Activated T-cell treated with anti-CD3 and anti-CD28 coated beads, Interleukin-2, amount 50 U/mL, for 72 hours (primary cell): Measurements from ENCODE around the gene TLE2. TPM values are rescaled to one million over a fixed set of nuclear protein-coding genes. Genes with fewer than 3 reads are reported as not detected.
A peak's percentile ranks its signal among the peaks of the same experiment; 100 is the strongest.
"Not testable (repeated sequence)": the region's sequence is repeated elsewhere in the genome, so short reads cannot be mapped to it uniquely, and the experiment has no call there.

Source experiments
- ATAC-seq, 2 donors: fragments of 150-1000 bp; cut with Tn5 transposase; replicated peaks in 1 of 2; 2 replicates each; pipeline ENCODE4 v1.10.0; 2021; ENCODE audit warnings: moderate library complexity in 2 of 2, mild to moderate bottlenecking in 1 of 2
- DNase-seq, 2 donors: peaks; one replicate each; pipeline ENCODE4 v3.0.0; 2021 to 2022; ENCODE audit warnings: mixed read lengths in 1 of 2
- H3K27ac Mint-ChIP-seq: one replicate; pipeline ENCODE4 v1.8.0; 2022; ENCODE audit warnings: mild to moderate bottlenecking, moderate library complexity, mixed read lengths
- H3K27me3 Mint-ChIP-seq: one replicate; pipeline ENCODE4 v1.8.0; 2022; ENCODE audit warnings: low read depth, mixed read lengths
- H3K36me3 Mint-ChIP-seq, 2 donors: one replicate each; pipeline ENCODE4 v1.8.0; 2022; ENCODE audit warnings: mixed read lengths in 2 of 2, mild to moderate bottlenecking in 1 of 2; ENCODE audit not compliant: insufficient read depth in 2 of 2
- H3K4me1 Mint-ChIP-seq: one replicate; pipeline ENCODE4 v1.8.0; 2022; ENCODE audit warnings: low read depth, mixed read lengths
- H3K4me3 Mint-ChIP-seq, 2 donors: one replicate each; pipeline ENCODE4 v1.8.0; 2022; ENCODE audit warnings: mild to moderate bottlenecking in 2 of 2, mixed read lengths in 2 of 2, moderate library complexity in 2 of 2
- H3K9me3 Mint-ChIP-seq, 2 donors: one replicate each; pipeline ENCODE4 v1.8.0; 2022; ENCODE audit warnings: mixed read lengths in 2 of 2
- total RNA-seq, 2 donors: library from RNA; stranded (reverse); gene quantifications; one replicate each; pipeline ENCODE4 v1.2.3, GENCODE V29; 2022

The TLE2 gene
- total RNA-seq, 2 donors from 2014 or later: 12.4 to 16.5 TPM

DNA sequence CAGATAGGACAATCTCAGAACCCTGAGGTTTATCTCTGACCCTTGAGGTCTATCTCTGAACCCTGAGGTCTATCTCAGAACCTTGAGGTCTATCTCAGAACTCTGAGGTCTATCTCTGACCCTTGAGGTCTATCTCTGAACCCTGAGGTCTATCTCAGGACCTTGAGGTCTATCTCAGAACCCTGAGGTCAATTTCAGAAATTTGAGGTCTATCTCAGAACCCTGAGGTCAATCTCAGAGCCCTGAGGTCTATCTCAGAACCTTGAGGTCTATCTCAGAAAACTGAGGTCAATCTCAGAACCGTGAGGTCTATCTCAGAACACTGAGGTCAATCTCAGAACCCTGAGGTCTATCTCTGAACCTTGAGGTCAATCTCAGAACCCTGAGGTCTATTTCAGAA, 2.3 kb downstream of the TLE2 start:
- Mint-ChIP-seq H3K36me3 (no peaks in the 10 kb centered on the region), H3K4me1 (peaks cover 46% of the 10 kb centered on the region), H3K27me3 (peaks cover 30% of the 10 kb centered on the region)

DNA sequence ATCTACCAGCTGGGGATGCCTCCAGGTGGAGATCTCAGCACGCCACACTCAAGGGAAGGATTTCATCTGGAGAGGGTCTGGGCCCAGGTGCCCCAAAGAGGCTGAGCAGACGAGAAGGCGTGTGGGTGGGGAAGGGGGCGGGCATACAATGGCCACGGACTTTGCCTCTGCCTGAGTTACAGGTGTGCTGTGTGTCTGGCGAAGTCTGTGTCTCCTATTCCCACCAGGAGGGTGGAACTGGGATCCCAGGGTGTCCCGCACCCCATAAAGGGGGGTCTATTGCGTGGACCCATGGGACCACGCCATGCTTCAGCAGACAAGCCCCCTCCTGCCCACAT, 3.6 kb downstream of the TLE2 start:
- no peak for ATAC-seq
- peaks cover 19% of the 10 kb centered on the region for H3K27me3 Mint-ChIP-seq
- H3K4me1 Mint-ChIP-seq: peaks cover 46% of the 10 kb centered on the region
- no peak for DNase-seq
- H3K36me3 Mint-ChIP-seq: no peaks in the 10 kb centered on the region
- H3K9me3 Mint-ChIP-seq: no peaks in the 10 kb centered on the region
- H3K4me3 Mint-ChIP-seq: no peak overlapping the region
- H3K27ac Mint-ChIP-seq: no peak overlapping the region

More for the DNA sequence above, 2.3 kb downstream of the TLE2 start:
- H3K4me3 Mint-ChIP-seq: no peak overlapping the region
- no peak overlapping the region for H3K27ac Mint-ChIP-seq
- DNase-seq (no peak), ATAC-seq (no peak)
- no peaks in the 10 kb centered on the region for H3K9me3 Mint-ChIP-seq

DNA sequence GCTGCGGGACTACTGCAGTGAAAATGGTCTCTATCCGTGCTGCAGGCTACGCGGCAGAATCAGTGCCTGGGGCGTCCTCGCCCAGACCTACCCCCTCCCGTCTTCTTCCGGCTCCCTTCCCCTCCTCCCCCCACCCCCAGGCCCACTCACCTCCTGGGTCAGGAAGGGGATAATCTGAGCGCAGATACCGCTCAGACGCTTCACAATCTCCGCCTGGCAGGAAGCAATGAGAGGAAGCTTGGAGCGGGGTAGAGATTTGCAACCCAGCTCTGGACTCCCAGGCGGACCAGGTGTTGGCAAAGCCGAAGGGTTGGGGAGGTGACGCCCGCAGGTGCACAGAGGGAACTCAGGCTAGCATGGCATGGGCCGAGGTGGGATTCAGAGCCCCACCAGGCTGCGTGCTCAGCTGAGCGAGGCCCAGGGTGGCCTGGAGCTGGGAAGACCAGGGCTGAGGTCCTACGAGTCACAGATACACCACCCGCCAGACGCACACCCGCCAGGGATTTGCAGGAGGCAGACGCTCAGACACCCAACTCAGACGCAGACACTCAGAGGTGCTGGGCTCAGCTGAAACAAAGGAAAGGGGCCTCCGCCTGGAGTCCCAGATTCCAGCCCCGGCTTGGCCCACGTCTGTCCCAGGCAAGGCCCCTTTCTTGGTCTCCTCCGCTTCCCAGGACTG, 4.1 kb downstream of the TLE2 start:
- Mint-ChIP-seq H3K4me3 (peak overlapping the region; percentile 36 to 68), H3K9me3 (no peaks in the 10 kb centered on the region), H3K4me1 (peaks cover 43% of the 10 kb centered on the region), H3K36me3 (no peaks in the 10 kb centered on the region), H3K27me3 (peaks cover 14% of the 10 kb centered on the region), H3K27ac (no peak overlapping the region)
- peak; percentile 16 to 33 for ATAC-seq
- no peak for DNase-seq

DNA sequence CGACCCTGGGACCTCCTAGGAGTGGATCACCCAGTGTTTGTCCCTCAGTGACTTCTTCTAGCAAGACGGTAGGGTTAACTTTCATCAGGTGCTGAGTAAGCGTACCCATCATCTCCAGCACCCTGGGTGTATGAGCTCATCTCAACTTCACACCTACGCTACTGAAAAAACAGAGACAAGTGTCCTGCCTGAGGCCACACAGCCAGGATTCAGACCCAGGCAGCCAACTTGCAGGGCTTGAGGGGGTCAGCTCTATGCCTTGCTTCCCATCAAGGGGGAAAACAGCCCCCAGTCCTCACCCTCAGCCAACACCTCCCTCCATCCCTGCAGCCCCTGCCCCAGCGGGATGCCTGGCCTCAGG, 4.6 kb downstream of the TLE2 start:
- DNase-seq (peak; percentile 28 to 44), ATAC-seq (peak; percentile 83)
- Mint-ChIP-seq H3K4me3 (peak overlapping the region; percentile 36 to 68), H3K4me1 (peaks cover 38% of the 10 kb centered on the region), H3K27me3 (peaks cover 10% of the 10 kb centered on the region), H3K27ac (no peak overlapping the region), H3K36me3 (no peaks in the 10 kb centered on the region), H3K9me3 (no peaks in the 10 kb centered on the region)

DNA sequence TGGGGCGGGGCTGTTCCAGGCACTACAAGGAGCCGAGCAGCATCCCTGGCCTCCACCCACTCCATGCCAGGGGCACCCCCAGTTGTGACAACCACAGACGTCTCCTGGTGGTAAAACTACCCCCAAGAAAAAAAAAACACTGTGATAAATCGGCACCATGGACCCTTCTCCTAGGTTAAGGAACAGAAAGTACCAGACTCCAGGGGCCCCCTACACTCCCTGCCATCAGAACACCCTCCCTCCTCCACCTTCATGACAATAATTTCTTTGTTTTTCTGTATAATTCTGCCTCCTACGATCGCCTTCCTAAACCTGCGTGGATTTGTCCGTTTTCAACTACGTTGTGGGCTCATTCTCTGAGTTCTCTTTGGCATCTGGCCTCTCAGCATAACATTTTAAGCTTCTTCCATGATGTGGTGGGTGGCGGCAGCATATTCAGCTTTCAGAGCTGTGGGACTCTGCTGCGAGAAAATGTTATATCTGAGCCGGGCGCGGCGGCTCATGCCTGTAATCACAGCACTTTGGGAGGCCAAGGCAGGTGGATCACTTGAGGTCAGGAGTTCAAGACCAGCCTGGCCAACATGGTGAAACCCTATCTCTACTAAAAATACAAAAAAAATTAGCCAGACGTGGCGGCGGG, 8.6 kb downstream of the TLE2 start:
- Mint-ChIP-seq H3K9me3 (no peaks in the 10 kb centered on the region), H3K4me3 (no peak overlapping the region), H3K27me3 (no peaks in the 10 kb centered on the region), H3K36me3 (no peaks in the 10 kb centered on the region), H3K4me1 (peaks cover 27% of the 10 kb centered on the region), H3K27ac (no peak overlapping the region)
- ATAC-seq (no peak), DNase-seq (no peak)

DNA sequence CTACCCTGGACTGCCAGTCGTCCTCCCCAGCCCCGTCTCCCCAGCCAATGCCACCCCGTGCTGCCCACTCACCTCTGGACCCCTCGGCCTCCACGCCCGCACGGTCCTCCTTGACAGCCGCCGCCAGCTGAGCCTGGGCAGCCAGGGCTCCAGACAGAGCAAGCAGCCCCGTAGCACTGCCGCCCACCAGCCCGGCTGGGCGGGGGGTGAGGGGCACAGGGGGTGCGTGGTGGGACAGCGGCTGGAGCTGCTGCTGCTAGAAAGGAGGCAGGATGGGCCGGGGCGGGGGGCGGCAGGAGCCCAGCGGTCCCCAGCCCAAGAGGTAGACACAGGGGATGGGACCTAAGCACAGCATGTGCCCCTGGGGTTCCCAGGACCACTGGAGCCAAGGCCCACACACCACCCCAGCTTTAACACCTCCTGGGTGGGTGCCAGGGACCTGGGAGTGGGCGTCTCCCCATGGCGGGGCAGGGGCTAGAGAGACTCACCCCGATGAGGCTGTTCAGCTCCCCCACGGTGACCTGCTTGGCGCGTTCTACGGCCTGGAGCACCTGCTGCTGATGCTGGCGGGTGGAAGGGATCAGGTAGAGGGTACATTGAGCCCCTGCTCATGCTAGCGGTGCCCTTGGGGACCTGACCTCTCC, 9.7 kb downstream of the TLE2 start:
- no peaks in the 10 kb centered on the region for H3K27me3 Mint-ChIP-seq
- H3K4me1 Mint-ChIP-seq: peaks cover 16% of the 10 kb centered on the region
- no peaks in the 10 kb centered on the region for H3K9me3 Mint-ChIP-seq
- no peaks in the 10 kb centered on the region for H3K36me3 Mint-ChIP-seq
- H3K27ac Mint-ChIP-seq: no peak overlapping the region
- no peak for ATAC-seq
- no peak for DNase-seq
- H3K4me3 Mint-ChIP-seq: no peak overlapping the region

DNA sequence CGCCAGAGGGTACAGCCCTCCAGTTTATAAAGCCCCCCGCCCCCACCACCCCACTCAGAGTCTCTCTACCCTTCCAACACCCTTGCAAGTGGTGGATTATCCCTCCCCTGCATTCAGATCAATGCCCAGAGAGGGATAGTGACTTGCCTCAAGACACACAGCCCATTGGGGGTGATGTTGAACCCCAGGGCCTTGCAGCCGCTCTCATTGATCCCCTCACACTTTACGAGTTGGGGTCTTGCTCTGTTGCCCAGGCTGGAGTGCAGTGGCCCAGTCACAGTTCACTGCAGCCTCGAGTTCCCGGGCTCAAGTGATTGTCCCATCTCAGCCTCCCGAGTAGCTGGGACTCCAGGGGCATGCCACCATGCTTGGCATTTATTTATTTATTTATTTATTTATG, 11.2 kb downstream of the TLE2 start:
- H3K4me3 Mint-ChIP-seq: no peak overlapping the region
- no peak for ATAC-seq
- H3K36me3 Mint-ChIP-seq: no peaks in the 10 kb centered on the region
- no peak overlapping the region for H3K27ac Mint-ChIP-seq
- H3K9me3 Mint-ChIP-seq: no peaks in the 10 kb centered on the region
- DNase-seq: no peak
- peaks cover 5% of the 10 kb centered on the region for H3K4me1 Mint-ChIP-seq
- H3K27me3 Mint-ChIP-seq: no peaks in the 10 kb centered on the region

DNA sequence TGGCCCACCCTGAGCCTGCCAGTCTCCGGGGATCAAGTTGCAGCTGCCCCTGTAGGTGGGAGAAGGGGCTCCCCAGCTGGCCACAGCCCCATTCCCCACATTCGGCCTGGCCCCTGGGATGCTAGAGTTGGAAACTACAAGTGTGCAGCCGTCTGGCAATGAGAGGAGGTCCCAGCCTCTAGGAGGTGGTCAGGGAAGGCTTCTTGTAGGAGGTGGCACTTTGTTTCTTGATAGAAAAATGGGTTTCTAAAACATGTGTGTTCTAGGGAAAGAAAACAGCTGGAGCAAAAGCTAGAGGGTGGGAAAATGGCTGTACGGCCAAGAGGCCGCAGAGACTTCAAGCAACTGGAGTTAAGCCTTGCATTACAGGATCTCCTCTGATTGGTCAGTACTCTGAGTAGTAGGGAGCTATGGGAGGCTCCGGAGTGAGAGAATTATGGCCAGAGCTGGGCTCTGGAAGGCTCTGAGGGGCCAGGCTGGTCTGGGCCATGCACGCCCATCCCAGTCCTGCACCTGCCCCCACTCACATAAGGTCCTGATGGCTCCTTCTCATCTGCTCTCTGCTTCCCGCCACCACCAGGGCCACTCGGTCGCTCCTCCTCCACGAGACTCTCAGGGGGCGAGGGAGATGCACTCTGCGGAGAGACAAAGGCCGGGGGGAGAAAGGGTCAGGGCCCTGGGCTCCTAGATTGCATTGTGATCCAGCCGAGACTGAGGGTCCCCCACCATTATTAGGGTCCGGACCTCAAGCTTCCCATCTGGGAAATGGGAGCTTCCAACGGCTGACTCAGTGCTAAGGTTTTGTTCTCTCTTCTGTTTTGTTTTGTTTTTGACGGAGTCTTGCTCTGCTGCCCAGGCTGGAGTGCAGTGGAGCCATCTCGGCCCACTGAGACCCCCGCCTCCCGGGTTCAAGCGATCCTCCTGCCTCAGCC, 13.7 kb downstream of the TLE2 start:
- no peaks in the 10 kb centered on the region for H3K27me3 Mint-ChIP-seq
- no peaks in the 10 kb centered on the region for H3K9me3 Mint-ChIP-seq
- no peaks in the 10 kb centered on the region for H3K36me3 Mint-ChIP-seq
- no peak overlapping the region for H3K27ac Mint-ChIP-seq
- no peak for DNase-seq
- no peak overlapping the region for H3K4me3 Mint-ChIP-seq
- no peak for ATAC-seq
- H3K4me1 Mint-ChIP-seq: no peaks in the 10 kb centered on the region

DNA sequence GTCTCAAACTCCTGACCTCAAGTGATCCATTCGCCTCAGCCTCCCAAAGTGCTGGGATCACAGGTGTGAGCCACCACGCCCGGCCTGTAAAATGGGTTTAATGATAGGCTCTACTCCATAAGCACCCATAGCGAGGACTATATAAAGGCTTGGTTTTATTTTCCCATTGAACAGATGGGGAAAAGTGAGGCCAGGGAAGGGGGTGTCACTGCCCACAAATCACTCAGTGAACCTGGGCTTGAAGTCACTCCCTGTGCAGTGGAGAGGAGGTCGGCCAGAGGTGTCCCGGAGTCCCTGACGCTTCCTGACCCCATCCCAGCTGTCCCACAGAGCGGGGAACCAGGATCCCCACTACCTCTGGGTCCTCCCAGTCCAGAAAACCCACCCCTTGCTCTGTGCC, 14.9 kb downstream of the TLE2 start:
- Mint-ChIP-seq H3K27me3 (no peaks in the 10 kb centered on the region), H3K36me3 (no peaks in the 10 kb centered on the region), H3K4me3 (no peak overlapping the region), H3K9me3 (no peaks in the 10 kb centered on the region), H3K4me1 (no peaks in the 10 kb centered on the region), H3K27ac (no peak overlapping the region)
- no peak for DNase-seq
- no peak for ATAC-seq

DNA sequence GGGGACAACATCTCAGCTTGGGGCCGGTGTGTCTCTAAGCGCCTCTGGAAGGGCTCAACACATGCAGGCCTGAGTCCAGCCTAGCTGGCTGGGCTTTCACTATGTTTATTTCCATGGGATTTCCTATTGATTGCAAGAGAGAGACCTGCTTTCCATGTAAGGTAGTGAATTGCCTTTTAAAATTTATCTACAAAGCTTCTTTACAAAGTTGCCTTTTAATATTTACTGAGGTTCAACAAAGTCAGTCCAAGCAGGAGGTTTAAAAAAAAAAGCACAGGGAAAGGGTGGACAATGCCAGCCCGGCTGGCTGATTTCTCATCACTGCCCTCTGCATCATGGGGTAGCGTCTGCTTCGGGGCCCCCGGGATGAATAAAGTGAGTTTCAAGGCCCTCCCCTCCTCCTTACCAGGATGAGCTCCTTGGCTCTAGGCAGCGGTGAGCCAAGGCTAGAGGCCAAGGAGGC, 15.8 kb downstream of the TLE2 start:
- Mint-ChIP-seq H3K4me1 (no peaks in the 10 kb centered on the region), H3K36me3 (no peaks in the 10 kb centered on the region), H3K27me3 (no peaks in the 10 kb centered on the region), H3K9me3 (no peaks in the 10 kb centered on the region), H3K4me3 (no peak overlapping the region), H3K27ac (no peak overlapping the region)
- DNase-seq: no peak
- ATAC-seq: no peak

DNA sequence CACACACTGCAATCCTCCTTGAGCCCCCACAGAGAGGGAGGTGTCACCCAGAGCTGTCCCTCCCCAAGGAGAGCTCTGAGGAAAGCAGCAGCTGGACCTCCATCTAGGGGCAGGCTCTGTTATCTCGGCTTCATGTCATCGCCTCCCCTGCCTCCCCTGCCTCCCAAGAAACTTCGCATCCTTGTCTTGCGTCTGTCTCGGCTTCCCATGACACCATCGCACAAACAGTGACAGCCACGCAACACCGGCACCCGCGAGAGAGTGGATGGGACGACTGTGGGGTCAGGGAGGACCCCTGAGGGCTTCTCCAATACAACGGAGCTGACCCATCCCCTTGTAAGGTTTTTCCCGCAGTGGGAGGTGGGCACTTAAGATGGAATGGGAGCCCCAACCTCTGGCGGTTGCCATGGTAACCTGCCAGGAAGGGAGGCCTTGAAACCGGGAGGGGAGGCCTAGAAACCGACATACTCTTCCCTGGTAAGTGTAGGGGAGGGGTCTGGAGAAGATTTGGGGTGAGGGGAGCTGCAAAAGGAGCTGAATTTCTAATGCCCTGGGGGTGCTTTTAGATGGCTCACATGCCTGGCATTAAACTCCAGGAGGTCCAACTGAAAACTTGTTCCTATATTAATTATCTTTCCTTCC, 16.3 kb downstream of the TLE2 start:
- Mint-ChIP-seq H3K9me3 (no peaks in the 10 kb centered on the region), H3K27ac (no peak overlapping the region), H3K4me3 (no peak overlapping the region), H3K4me1 (no peaks in the 10 kb centered on the region), H3K27me3 (no peaks in the 10 kb centered on the region), H3K36me3 (no peaks in the 10 kb centered on the region)
- DNase-seq (no peak), ATAC-seq (no peak)

DNA sequence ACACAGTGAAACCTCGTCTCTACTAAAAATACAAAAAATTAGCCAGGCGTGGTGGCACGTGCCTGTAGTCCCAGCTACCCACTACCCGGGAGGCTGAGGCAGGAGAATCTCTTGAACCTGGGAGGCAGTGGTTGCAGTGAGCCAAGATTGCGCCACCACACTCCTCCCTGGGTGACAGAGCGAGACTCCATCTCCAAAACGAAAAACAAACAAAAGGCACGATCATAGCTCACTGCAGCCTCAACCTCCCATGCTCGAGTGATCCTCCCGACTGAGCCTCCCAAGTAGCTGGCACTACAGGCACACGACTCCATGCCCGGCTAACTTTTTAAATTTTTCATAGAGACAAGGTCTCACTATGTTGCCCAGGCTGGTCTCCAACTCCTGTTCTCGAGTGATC, 17.0 kb downstream of the TLE2 start:
- ATAC-seq, DNase-seq, H3K4me1 Mint-ChIP-seq, H3K9me3 Mint-ChIP-seq, H3K27me3 Mint-ChIP-seq, H3K36me3 Mint-ChIP-seq, H3K4me3 Mint-ChIP-seq, H3K27ac Mint-ChIP-seq: not testable (repeated sequence)

DNA sequence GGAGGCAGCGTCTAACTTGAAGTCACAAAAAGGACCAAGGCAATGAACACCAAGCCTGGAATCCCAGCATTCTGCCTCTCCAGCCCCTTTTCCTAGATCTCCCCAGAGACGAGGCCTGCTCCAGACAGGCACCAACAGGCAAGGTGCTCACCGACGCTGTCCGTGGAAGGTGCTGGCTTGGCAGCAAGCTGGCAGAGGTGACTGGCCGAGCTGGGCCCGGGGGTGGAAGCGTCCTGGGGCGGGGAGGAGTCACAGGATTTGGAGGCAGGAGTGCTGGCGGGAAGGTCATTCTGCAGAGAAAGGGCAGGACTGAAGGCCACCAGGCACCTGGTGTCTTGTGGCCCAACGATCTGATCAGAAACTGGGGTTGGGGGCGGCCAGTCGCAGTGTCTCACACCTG, 18.2 kb downstream of the TLE2 start:
- no peaks in the 10 kb centered on the region for H3K4me1 Mint-ChIP-seq
- DNase-seq (no peak), ATAC-seq (no peak)
- H3K36me3 Mint-ChIP-seq: no peaks in the 10 kb centered on the region
- H3K27me3 Mint-ChIP-seq: no peaks in the 10 kb centered on the region
- no peak overlapping the region for H3K4me3 Mint-ChIP-seq
- H3K9me3 Mint-ChIP-seq: no peaks in the 10 kb centered on the region
- H3K27ac Mint-ChIP-seq: no peak overlapping the region
